ENCODE results near the gene GXYLT2.
"Not testable (repeated sequence)": the region's sequence is repeated elsewhere in the genome, so short reads cannot be mapped to it uniquely, and the experiment has no call there.

GXYLT2 gene

GRCh38 chr3:72904163-72904562 lies 16.3 kb downstream of the GXYLT2 start:
- Mint-ChIP-seq H3K27ac (no peak overlapping the region), H3K9me3 (no peaks in the 10 kb centered on the region), H3K4me1 (ENCODE audit: low read depth) (no peaks in the 10 kb centered on the region), H3K36me3 (ENCODE audit: low read depth) (no peaks in the 10 kb centered on the region), H3K4me3 (no peak overlapping the region), H3K27me3 (peaks cover 9% of the 10 kb centered on the region)
- no peak for DNase-seq

- no peaks in the 10 kb centered on the region for H3K36me3 Mint-ChIP-seq (ENCODE audit: low read depth)
- H3K4me1 Mint-ChIP-seq (ENCODE audit: low read depth): no peaks in the 10 kb centered on the region
- H3K27ac Mint-ChIP-seq: no peak overlapping the region
- no peak overlapping the region for H3K4me3 Mint-ChIP-seq
- H3K9me3 Mint-ChIP-seq: no peaks in the 10 kb centered on the region
- DNase-seq: no peak
- peaks cover 11% of the 10 kb centered on the region for H3K27me3 Mint-ChIP-seq
These were observed 18.3 kb downstream of the GXYLT2 start for GRCh38 chr3:72906154-72906553.

GRCh38 chr3:72907131-72907711 lies 19.4 kb downstream of the GXYLT2 start:
- peaks cover 9% of the 10 kb centered on the region for H3K27me3 Mint-ChIP-seq
- no peak for DNase-seq
- H3K4me3 Mint-ChIP-seq: no peak overlapping the region

GRCh38 chr3:72907731-72908620 lies 20.1 kb downstream of the GXYLT2 start:
- no peaks in the 10 kb centered on the region for H3K4me1 Mint-ChIP-seq (ENCODE audit: low read depth)
- no peak overlapping the region for H3K27ac Mint-ChIP-seq
- no peak overlapping the region for H3K4me3 Mint-ChIP-seq
- peaks cover 8% of the 10 kb centered on the region for H3K27me3 Mint-ChIP-seq
- H3K36me3 Mint-ChIP-seq (ENCODE audit: low read depth): no peaks in the 10 kb centered on the region
- no peaks in the 10 kb centered on the region for H3K9me3 Mint-ChIP-seq
- DNase-seq: no peak

More at GRCh38 chr3:72907131-72907711, 19.4 kb downstream of the GXYLT2 start:
- Mint-ChIP-seq H3K27ac (no peak overlapping the region), H3K9me3 (no peaks in the 10 kb centered on the region), H3K4me1 (ENCODE audit: low read depth) (no peaks in the 10 kb centered on the region), H3K36me3 (ENCODE audit: low read depth) (no peaks in the 10 kb centered on the region)

- no peaks in the 10 kb centered on the region for H3K4me1 Mint-ChIP-seq (ENCODE audit: low read depth)
- H3K27me3 Mint-ChIP-seq: peaks cover 2% of the 10 kb centered on the region
- no peak for DNase-seq
- H3K9me3 Mint-ChIP-seq: no peaks in the 10 kb centered on the region
- H3K4me3 Mint-ChIP-seq: no peak overlapping the region
- H3K27ac Mint-ChIP-seq: no peak overlapping the region
- no peaks in the 10 kb centered on the region for H3K36me3 Mint-ChIP-seq (ENCODE audit: low read depth)
These were observed 21.7 kb downstream of the GXYLT2 start for GRCh38 chr3:72909591-72909990.

- H3K27ac Mint-ChIP-seq: no peak overlapping the region
- no peaks in the 10 kb centered on the region for H3K4me1 Mint-ChIP-seq (ENCODE audit: low read depth)
- H3K9me3 Mint-ChIP-seq: no peaks in the 10 kb centered on the region
- DNase-seq: no peak
- no peaks in the 10 kb centered on the region for H3K36me3 Mint-ChIP-seq (ENCODE audit: low read depth)
- H3K4me3 Mint-ChIP-seq: no peak overlapping the region
- peaks cover 12% of the 10 kb centered on the region for H3K27me3 Mint-ChIP-seq
These were observed 24.7 kb downstream of the GXYLT2 start for GRCh38 chr3:72912532-72912931.

- no peak overlapping the region for H3K4me3 Mint-ChIP-seq
- no peak overlapping the region for H3K27ac Mint-ChIP-seq
- no peaks in the 10 kb centered on the region for H3K9me3 Mint-ChIP-seq
- no peaks in the 10 kb centered on the region for H3K4me1 Mint-ChIP-seq (ENCODE audit: low read depth)
- no peak for DNase-seq
- no peaks in the 10 kb centered on the region for H3K36me3 Mint-ChIP-seq (ENCODE audit: low read depth)
- H3K27me3 Mint-ChIP-seq: peaks cover 12% of the 10 kb centered on the region
These were observed 26.5 kb downstream of the GXYLT2 start for GRCh38 chr3:72914383-72914782.

- no peak overlapping the region for H3K4me3 Mint-ChIP-seq
- no peaks in the 10 kb centered on the region for H3K4me1 Mint-ChIP-seq (ENCODE audit: low read depth)
- no peaks in the 10 kb centered on the region for H3K9me3 Mint-ChIP-seq
- H3K27ac Mint-ChIP-seq: no peak overlapping the region
- H3K27me3 Mint-ChIP-seq: peaks cover 12% of the 10 kb centered on the region
- no peaks in the 10 kb centered on the region for H3K36me3 Mint-ChIP-seq (ENCODE audit: low read depth)
- DNase-seq: no peak
These were observed 28.4 kb downstream of the GXYLT2 start for GRCh38 chr3:72916250-72916649.

GRCh38 chr3:72919520-72919919 lies 31.7 kb downstream of the GXYLT2 start:
- Mint-ChIP-seq H3K4me1 (ENCODE audit: low read depth) (no peaks in the 10 kb centered on the region), H3K27ac (no peak overlapping the region), H3K9me3 (no peaks in the 10 kb centered on the region), H3K36me3 (ENCODE audit: low read depth) (no peaks in the 10 kb centered on the region), H3K27me3 (peaks cover 15% of the 10 kb centered on the region), H3K4me3 (no peak overlapping the region)
- DNase-seq: no peak

- DNase-seq: no peak
- no peaks in the 10 kb centered on the region for H3K36me3 Mint-ChIP-seq (ENCODE audit: low read depth)
These were observed 36.2 kb downstream of the GXYLT2 start for GRCh38 chr3:72924055-72924454.

GRCh38 chr3:72928781-72929735 lies 41.2 kb downstream of the GXYLT2 start:
- not testable (repeated sequence) for H3K27me3 Mint-ChIP-seq; H3K27ac Mint-ChIP-seq; H3K4me1 Mint-ChIP-seq (ENCODE audit: low read depth); H3K36me3 Mint-ChIP-seq (ENCODE audit: low read depth); H3K9me3 Mint-ChIP-seq; DNase-seq; H3K4me3 Mint-ChIP-seq

More at GRCh38 chr3:72924055-72924454, 36.2 kb downstream of the GXYLT2 start:
- Mint-ChIP-seq H3K9me3 (peaks cover 1% of the 10 kb centered on the region), H3K4me3 (no peak overlapping the region), H3K4me1 (ENCODE audit: low read depth) (no peaks in the 10 kb centered on the region), H3K27me3 (peaks cover 9% of the 10 kb centered on the region), H3K27ac (no peak overlapping the region)

GRCh38 chr3:72930754-72931153 lies 42.9 kb downstream of the GXYLT2 start:
- Mint-ChIP-seq H3K27me3 (no peaks in the 10 kb centered on the region), H3K4me1 (ENCODE audit: low read depth) (no peaks in the 10 kb centered on the region), H3K4me3 (no peak overlapping the region), H3K36me3 (ENCODE audit: low read depth) (no peaks in the 10 kb centered on the region), H3K27ac (no peak overlapping the region), H3K9me3 (peaks cover 3% of the 10 kb centered on the region)
- no peak for DNase-seq

GRCh38 chr3:72932416-72932815 lies 44.6 kb downstream of the GXYLT2 start:
- DNase-seq: no peak
- peaks cover 3% of the 10 kb centered on the region for H3K9me3 Mint-ChIP-seq
- H3K4me3 Mint-ChIP-seq: no peak overlapping the region
- no peak overlapping the region for H3K27ac Mint-ChIP-seq
- no peaks in the 10 kb centered on the region for H3K36me3 Mint-ChIP-seq (ENCODE audit: low read depth)
- no peaks in the 10 kb centered on the region for H3K4me1 Mint-ChIP-seq (ENCODE audit: low read depth)
- H3K27me3 Mint-ChIP-seq: no peaks in the 10 kb centered on the region

- Mint-ChIP-seq H3K36me3 (ENCODE audit: low read depth) (no peaks in the 10 kb centered on the region), H3K4me1 (ENCODE audit: low read depth) (peaks cover 2% of the 10 kb centered on the region), H3K27ac (no peak overlapping the region), H3K4me3 (no peak overlapping the region), H3K9me3 (no peaks in the 10 kb centered on the region), H3K27me3 (no peaks in the 10 kb centered on the region)
- DNase-seq: no peak
These were observed 50.8 kb downstream of the GXYLT2 start for GRCh38 chr3:72938471-72939265.
